ENCODE measurements around the gene PRRX2. TPM values are rescaled to one million over a fixed set of nuclear protein-coding genes. Genes with fewer than 3 reads are reported as not detected.

PRRX2 gene
- total RNA-seq, 1 donor from 2014 or later, result not detected

GRCh38 chr9:129720865-129721545 lies 55.6 kb downstream of the PRRX2 start:
- H3K27me3 Mint-ChIP-seq, result peaks cover 21% of the 10 kb centered on the region
- no peak overlapping the region for H3K27ac Mint-ChIP-seq
- no peaks in the 10 kb centered on the region for H3K36me3 Mint-ChIP-seq (ENCODE audit: low read depth)
- H3K4me1 Mint-ChIP-seq, result no peaks in the 10 kb centered on the region
- H3K4me3 Mint-ChIP-seq, result no peak overlapping the region
- CTCF ChIA-PET, result no interaction called here
- no peak for TF ChIP-seq CTCF (IDR thresholded peaks at IDR 0.05)
- no peaks in the 10 kb centered on the region for H3K9me3 Mint-ChIP-seq
- POLR2A ChIA-PET, result no interaction called here
- ATAC-seq (ENCODE audit: low read depth), result no peak
- intact Hi-C loops (cut with micrococcal nuclease), result no loop called here
- no peak for DNase-seq

- no peak for TF ChIP-seq CTCF (IDR thresholded peaks at IDR 0.05)
- no peaks in the 10 kb centered on the region for H3K36me3 Mint-ChIP-seq (ENCODE audit: low read depth)
- no peak for DNase-seq
- H3K4me1 Mint-ChIP-seq, result no peaks in the 10 kb centered on the region
- H3K27me3 Mint-ChIP-seq, result peaks cover 18% of the 10 kb centered on the region
- no peak overlapping the region for H3K27ac Mint-ChIP-seq
- no peak for ATAC-seq (ENCODE audit: low read depth)
- intact Hi-C loops (cut with micrococcal nuclease), result no loop called here
- no peak overlapping the region for H3K4me3 Mint-ChIP-seq
- ChIA-PET POLR2A (no interaction called here), CTCF (no interaction called here)
- H3K9me3 Mint-ChIP-seq, result no peaks in the 10 kb centered on the region
Measured at GRCh38 chr9:129722913-129723312, 57.5 kb downstream of the PRRX2 start.

GRCh38 chr9:129724456-129725190 lies 59.2 kb downstream of the PRRX2 start:
- Mint-ChIP-seq H3K4me3 (no peak overlapping the region), H3K27me3 (peaks cover 18% of the 10 kb centered on the region), H3K4me1 (no peaks in the 10 kb centered on the region), H3K9me3 (no peaks in the 10 kb centered on the region), H3K36me3 (ENCODE audit: low read depth) (no peaks in the 10 kb centered on the region), H3K27ac (no peak overlapping the region)
- ChIA-PET POLR2A (no interaction called here), CTCF (interaction anchor here (1.1 kb wide), 1 partner anchor 550 kb away, joined by 3 read pairs; no protein-coding TSS in a partner anchor)
- intact Hi-C loops (cut with micrococcal nuclease), result no loop called here
- ATAC-seq (ENCODE audit: low read depth), result no peak
- DNase-seq, result no peak
- no peak for TF ChIP-seq CTCF (IDR thresholded peaks at IDR 0.05)

GRCh38 chr9:129725795-129726251 lies 60.4 kb downstream of the PRRX2 start:
- Mint-ChIP-seq H3K27me3 (peaks cover 15% of the 10 kb centered on the region), H3K4me3 (no peak overlapping the region)
- POLR2A ChIA-PET, result no interaction called here

More at GRCh38 chr9:129725795-129726251, 60.4 kb downstream of the PRRX2 start:
- H3K36me3 Mint-ChIP-seq (ENCODE audit: low read depth), result no peaks in the 10 kb centered on the region
- ATAC-seq (ENCODE audit: low read depth), result no peak
- no peak for DNase-seq
- H3K4me1 Mint-ChIP-seq, result no peaks in the 10 kb centered on the region
- TF ChIP-seq CTCF (IDR thresholded peaks at IDR 0.05), result no peak
- intact Hi-C loops (cut with micrococcal nuclease), result no loop called here
- H3K9me3 Mint-ChIP-seq, result no peaks in the 10 kb centered on the region
- H3K27ac Mint-ChIP-seq, result no peak overlapping the region
- CTCF ChIA-PET, result interaction anchor here (1.1 to 2.0 kb wide), 5 partner anchors 12 to 551 kb away, joined by 3 to 9 read pairs (median 5); no protein-coding TSS in a partner anchor
